Mesenchymal stem cell (in vitro differentiated cells and primary cell): Measurements from ENCODE around the gene SPPL2C.
A peak's percentile ranks its signal among the peaks of the same experiment; 100 is the strongest.

ENCODE experiments used
- DNase-seq: peaks from one replicate; pipeline ENCODE4 v3.0.0-alpha.2; 2013
- H2AFZ ChIP-seq: one replicate; pipeline ENCODE4 v1.6.1; 2013; ENCODE audit warnings: low read depth, mild to moderate bottlenecking, control low read depth, inconsistent platforms, low read length, moderate library complexity
- H2AK5ac ChIP-seq: 2 replicates; pipeline ENCODE4 v1.6.1; 2013; ENCODE audit warnings: low read length, moderate library complexity, mild to moderate bottlenecking, inconsistent platforms; ENCODE audit not compliant: severe bottlenecking
- H2BK120ac ChIP-seq: one replicate; pipeline ENCODE4 v1.6.1; 2013; ENCODE audit warnings: low read depth, mild to moderate bottlenecking, inconsistent platforms, low read length, moderate library complexity
- H2BK12ac ChIP-seq, 2 experiments: one replicate each; pipeline ENCODE4 v1.6.1; 2013; ENCODE audit warnings: inconsistent platforms in 2 of 2, low read length in 2 of 2, mild to moderate bottlenecking in 2 of 2, moderate library complexity in 2 of 2, control low read depth in 1 of 2
- H2BK15ac ChIP-seq: one replicate; pipeline ENCODE4 v1.6.1; 2013; ENCODE audit warnings: mild to moderate bottlenecking, low read depth, inconsistent platforms; ENCODE audit not compliant: poor library complexity, severe bottlenecking
- H2BK5ac ChIP-seq: 2 replicates; pipeline ENCODE4 v1.6.1; 2013; ENCODE audit warnings: low read depth, mild to moderate bottlenecking, low read length, control low read depth, inconsistent platforms; ENCODE audit not compliant: poor library complexity, severe bottlenecking
- H3K14ac ChIP-seq, 2 experiments: one replicate each; pipeline ENCODE4 v1.6.1; 2013; ENCODE audit warnings: inconsistent platforms in 2 of 2, low read length in 2 of 2, control low read depth in 1 of 2, mild to moderate bottlenecking in 1 of 2, moderate library complexity in 1 of 2
- H3K18ac ChIP-seq, 2 experiments: one replicate each; pipeline ENCODE4 v1.6.1; 2013; ENCODE audit warnings: inconsistent platforms in 2 of 2, low read length in 2 of 2, control low read depth in 1 of 2, low read depth in 1 of 2, mild to moderate bottlenecking in 1 of 2
- H3K23ac ChIP-seq, 2 experiments: one replicate each; pipeline ENCODE4 v1.6.1; 2013; ENCODE audit warnings: inconsistent platforms in 2 of 2, low read length in 2 of 2, mild to moderate bottlenecking in 2 of 2, moderate library complexity in 2 of 2, control low read depth in 1 of 2
- H3K27ac ChIP-seq: 2 replicates; pipeline ENCODE4 v1.5.1; 2013; ENCODE audit warnings: mild to moderate bottlenecking, moderate library complexity, low read length, control low read depth, inconsistent platforms; ENCODE audit not compliant: poor library complexity, severe bottlenecking
- H3K27me3 ChIP-seq, 2 experiments: 2 replicates each; pipeline versions ENCODE4 v1.6.1 to v1.7.0; 2013; ENCODE audit warnings: low read length in 2 of 2, mild to moderate bottlenecking in 2 of 2, moderate library complexity in 2 of 2, control low read depth in 1 of 2, inconsistent platforms in 1 of 2; ENCODE audit not compliant: control insufficient read depth in 1 of 2, insufficient read depth in 1 of 2
- H3K36me3 ChIP-seq, 2 experiments: 2 replicates each; pipeline versions ENCODE4 v1.6.1 to v1.7.0; 2013; ENCODE audit warnings: low read length in 2 of 2, control low read depth in 1 of 2, inconsistent platforms in 1 of 2, low read depth in 1 of 2, mild to moderate bottlenecking in 1 of 2; ENCODE audit not compliant: insufficient read depth in 2 of 2, control insufficient read depth in 1 of 2
- H3K4ac ChIP-seq, 2 experiments: one replicate each; pipeline ENCODE4 v1.6.1; 2013; ENCODE audit warnings: inconsistent platforms in 2 of 2, low read length in 2 of 2, mild to moderate bottlenecking in 2 of 2, moderate library complexity in 2 of 2, control low read depth in 1 of 2, low read depth in 1 of 2
- H3K4me1 ChIP-seq: 2 replicates; pipeline ENCODE4 v1.6.1; 2013; ENCODE audit warnings: low read depth, low read length, control low read depth; ENCODE audit not compliant: control insufficient read depth, insufficient read depth
- H3K4me2 ChIP-seq: 2 replicates; pipeline ENCODE4 v1.6.1; 2013; ENCODE audit warnings: low read length, mild to moderate bottlenecking, inconsistent platforms; ENCODE audit not compliant: poor library complexity, severe bottlenecking
- H3K4me3 ChIP-seq, 2 experiments: 2 replicates each; pipeline versions ENCODE4 v1.5.1 to v1.7.0; 2013; ENCODE audit warnings: low read length in 2 of 2, mild to moderate bottlenecking in 2 of 2, control low read depth in 1 of 2, low read depth in 1 of 2; ENCODE audit not compliant: insufficient read depth in 1 of 2
- H3K79me1 ChIP-seq: replicated peaks from 2 replicates; pipeline ENCODE4 v1.6.1; 2013; ENCODE audit warnings: mild to moderate bottlenecking, control low read depth, low read length, inconsistent platforms; ENCODE audit not compliant: poor library complexity, severe bottlenecking
- H3K9ac ChIP-seq: 2 replicates; pipeline ENCODE4 v1.7.0; 2013; ENCODE audit warnings: mild to moderate bottlenecking, low read length, moderate library complexity
- H3K9me3 ChIP-seq: 2 replicates; pipeline ENCODE4 v1.7.0; 2013; ENCODE audit warnings: mild to moderate bottlenecking, low read length; ENCODE audit not compliant: control insufficient read depth
- H4K8ac ChIP-seq: one replicate; pipeline ENCODE4 v1.6.1; 2013; ENCODE audit warnings: inconsistent platforms, mild to moderate bottlenecking, low read length, moderate library complexity
- H4K91ac ChIP-seq: one replicate; pipeline ENCODE4 v1.6.1; 2013; ENCODE audit warnings: mild to moderate bottlenecking, low read length, inconsistent platforms
- WGBS: methylation state at CpG from one replicate; pipeline ENCODE4 v1.1.7; 2013; ENCODE audit warnings: mixed read lengths; 5-methylcytosine and 5-hydroxymethylcytosine counted together

Gene SPPL2C

GRCh38 chr17:45888392-45888791, 43.7 kb downstream of the SPPL2C start:
- no peak overlapping the region for H2BK12ac ChIP-seq
- H3K4ac ChIP-seq = no peak overlapping the region
- DNase-seq = no peak
- H3K27ac ChIP-seq = no peak overlapping the region
- H3K23ac ChIP-seq = no peak overlapping the region
- H4K91ac ChIP-seq = no peak overlapping the region
- H3K27me3 ChIP-seq = peaks cover 24 to 43% of the 10 kb centered on the region in 2 experiments
- no peak overlapping the region for H2BK15ac ChIP-seq
- no peak overlapping the region for H2BK120ac ChIP-seq
- H3K4me1 ChIP-seq = no peaks in the 10 kb centered on the region
- H3K9me3 ChIP-seq = peaks cover 3% of the 10 kb centered on the region
- WGBS = 43% methylated on average over 5 of the region's 5 CpGs
- H3K36me3 ChIP-seq = no peaks in the 10 kb centered on the region
- H3K9ac ChIP-seq = no peak overlapping the region
- no peak overlapping the region for H3K18ac ChIP-seq
- H4K8ac ChIP-seq = no peak overlapping the region
- no peak overlapping the region for H2BK5ac ChIP-seq
- no peak overlapping the region for H2AK5ac ChIP-seq
- H3K14ac ChIP-seq = no peak overlapping the region
- no peak overlapping the region for H2AFZ ChIP-seq
- H3K4me2 ChIP-seq = no peak overlapping the region
- H3K4me3 ChIP-seq = no peak overlapping the region
- H3K79me1 ChIP-seq = no peaks in the 10 kb centered on the region

GRCh38 chr17:45889579-45889978, 44.9 kb downstream of the SPPL2C start:
- Histone ChIP-seq H3K14ac (no peak overlapping the region), H3K4me1 (peaks cover 6% of the 10 kb centered on the region), H3K4ac (no peak overlapping the region), H2BK5ac (no peak overlapping the region), H3K4me2 (no peak overlapping the region), H3K9ac (no peak overlapping the region), H2BK12ac (no peak overlapping the region), H3K4me3 (no peak overlapping the region), H3K36me3 (no peaks in the 10 kb centered on the region), H2AFZ (no peak overlapping the region), H3K9me3 (peaks cover 2% of the 10 kb centered on the region), H4K91ac (no peak overlapping the region), H2BK120ac (no peak overlapping the region), H3K23ac (no peak overlapping the region), H3K27me3 (peaks cover 21 to 35% of the 10 kb centered on the region in 2 experiments), H3K27ac (no peak overlapping the region), H3K18ac (no peak overlapping the region), H3K79me1 (no peaks in the 10 kb centered on the region), H2AK5ac (no peak overlapping the region), H2BK15ac (no peak overlapping the region), H4K8ac (no peak overlapping the region)
- DNase-seq = no peak
- 15% methylated on average over 2 of the region's 4 CpGs for WGBS

GRCh38 chr17:45893725-45894021, 49.0 kb downstream of the SPPL2C start:
- 80% methylated on average over 7 of the region's 7 CpGs for WGBS
- Histone ChIP-seq H3K27ac (no peak overlapping the region), H2BK5ac (no peak overlapping the region), H2AK5ac (no peak overlapping the region), H3K4ac (peak overlapping the region; percentile 29 to 85), H3K23ac (no peak overlapping the region), H3K36me3 (no peaks in the 10 kb centered on the region), H4K8ac (peak overlapping the region; percentile 100), H3K79me1 (no peaks in the 10 kb centered on the region), H3K9ac (peak overlapping the region; percentile 87), H3K18ac (peak overlapping the region; percentile 56 to 94), H4K91ac (peak overlapping the region; percentile 85), H3K9me3 (no peaks in the 10 kb centered on the region), H2BK120ac (no peak overlapping the region), H2AFZ (peak overlapping the region; percentile 79), H3K4me1 (peaks cover 22% of the 10 kb centered on the region), H3K4me2 (peak overlapping the region; percentile 99), H2BK15ac (no peak overlapping the region), H3K27me3 (peaks cover 57 to 61% of the 10 kb centered on the region in 2 experiments), H3K4me3 (peak overlapping the region; percentile 47 to 80), H3K14ac (no peak overlapping the region), H2BK12ac (no peak overlapping the region)
- DNase-seq = no peak

- H4K8ac ChIP-seq = peak within 1 kb of the TSS; percentile 100
- no peak within 1 kb of the TSS for H3K27ac ChIP-seq
- peaks cover 22% of the 10 kb centered on the region for H3K4me1 ChIP-seq
- H4K91ac ChIP-seq = peak within 1 kb of the TSS; percentile 85
- peak within 1 kb of the TSS in 1 of 2 experiments; percentile 98 for H3K14ac ChIP-seq
- DNase-seq = peak; percentile 87
- peak within 1 kb of the TSS; percentile 68 to 80 for H3K4me3 ChIP-seq
- H2AFZ ChIP-seq = peak within 1 kb of the TSS; percentile 89
- H2BK5ac ChIP-seq = no peak within 1 kb of the TSS
- no peak within 1 kb of the TSS for H2BK120ac ChIP-seq
- no peaks in the 10 kb centered on the region for H3K79me1 ChIP-seq
- peak within 1 kb of the TSS; percentile 99 for H3K4me2 ChIP-seq
- H3K9me3 ChIP-seq = no peaks in the 10 kb centered on the region
- H3K23ac ChIP-seq = peak within 1 kb of the TSS in 1 of 2 experiments; percentile 59
- peak within 1 kb of the TSS; percentile 70 to 94 for H3K18ac ChIP-seq
- peak within 1 kb of the TSS in 1 of 2 experiments; percentile 63 for H2BK12ac ChIP-seq
- peak within 1 kb of the TSS; percentile 87 for H3K9ac ChIP-seq
- no peaks in the 10 kb centered on the region for H3K36me3 ChIP-seq
- H3K27me3 ChIP-seq = peaks cover 61 to 62% of the 10 kb centered on the region in 2 experiments
- WGBS = 5% methylated on average over 75 of the region's 97 CpGs
- H3K4ac ChIP-seq = peak within 1 kb of the TSS; percentile 84 to 85
- H2BK15ac ChIP-seq = peak within 1 kb of the TSS; percentile 65
- H2AK5ac ChIP-seq = no peak within 1 kb of the TSS
Measured at GRCh38 chr17:45894022-45894784, 49.5 kb downstream of the SPPL2C start, which contains the start of gene MAPT. Gene MAPT (plus strand): TSS chr17:45894554. CDS start chr17:45962338, 67,784 bp downstream.
